GM18861 (cell line): ENCODE measurements around the gene IFNA14.
"Not testable (repeated sequence)": the region's sequence is repeated elsewhere in the genome, so short reads cannot be mapped to it uniquely, and the experiment has no call there.

Experiments used
- ATAC-seq: cut with Tn5 transposase; IDR thresholded peaks from one replicate; pipeline ENCODE4 v1.9.1; 2021; ENCODE audit not compliant: unreplicated experiment

IFNA14 gene

DNA sequence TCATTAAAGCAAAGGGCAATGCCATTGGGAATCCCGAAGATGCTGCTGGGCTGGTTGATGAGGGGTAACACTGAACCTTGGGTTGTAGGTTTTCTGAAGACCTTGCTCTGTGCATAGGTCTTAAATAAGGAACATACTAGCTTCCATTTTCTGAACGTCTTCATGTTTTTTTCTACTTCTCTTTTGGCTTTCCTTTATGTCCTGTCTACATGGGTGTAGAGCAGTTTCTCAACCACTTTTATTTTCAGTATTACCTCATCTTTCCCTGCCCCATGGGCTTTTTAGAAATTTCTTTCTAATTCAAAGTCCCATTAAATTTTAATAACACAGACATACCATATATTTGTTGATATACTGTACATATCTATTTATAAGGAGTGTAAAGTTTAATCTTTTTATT lies at the start of gene IFNA14:
TSS of gene IFNA14 (minus strand) at position 95 of the 400 bp plus-strand sequence. CDS start at position 25, 70 bp downstream.
- ATAC-seq = no peak

DNA sequence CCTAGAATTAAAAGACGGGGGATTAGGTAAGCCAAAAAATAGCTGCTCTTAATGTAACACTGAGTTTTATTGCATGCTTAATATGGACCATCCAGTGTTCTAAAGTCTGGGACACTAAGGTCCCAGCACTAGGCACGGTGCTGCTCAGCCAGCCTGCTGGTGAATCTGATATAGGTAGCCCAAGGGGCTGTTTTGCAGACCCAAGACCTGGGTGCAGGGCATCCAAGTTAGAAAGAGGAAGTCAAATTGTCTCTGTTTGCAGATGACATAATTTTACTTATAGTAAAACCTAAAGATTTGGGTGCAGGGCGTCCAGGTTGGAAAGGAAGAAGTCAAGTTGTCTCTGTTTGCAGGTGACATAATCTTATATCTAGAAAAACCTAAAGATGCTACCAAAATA lies 47.5 kb upstream of the IFNA14 start:
- ATAC-seq = no peak

DNA sequence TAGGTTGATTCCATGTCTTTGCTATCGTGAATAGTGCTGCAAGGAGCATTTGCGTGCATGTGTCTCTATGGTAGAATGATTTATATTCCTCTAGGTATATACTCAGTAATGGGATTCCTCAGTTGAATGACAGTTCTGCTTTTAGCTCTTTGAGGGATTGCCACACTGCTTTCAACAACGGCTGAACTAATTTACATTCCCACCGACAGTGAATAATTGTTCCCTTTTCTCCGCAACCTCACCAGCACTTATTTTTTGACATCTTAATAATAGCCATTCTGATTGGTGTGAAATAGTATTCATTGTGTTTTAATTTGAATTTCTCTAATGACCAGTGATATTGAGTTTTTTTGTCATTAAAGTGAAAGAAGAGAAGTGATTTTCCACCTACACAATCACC lies 46.9 kb upstream of the IFNA14 start:
- ATAC-seq = no peak

DNA sequence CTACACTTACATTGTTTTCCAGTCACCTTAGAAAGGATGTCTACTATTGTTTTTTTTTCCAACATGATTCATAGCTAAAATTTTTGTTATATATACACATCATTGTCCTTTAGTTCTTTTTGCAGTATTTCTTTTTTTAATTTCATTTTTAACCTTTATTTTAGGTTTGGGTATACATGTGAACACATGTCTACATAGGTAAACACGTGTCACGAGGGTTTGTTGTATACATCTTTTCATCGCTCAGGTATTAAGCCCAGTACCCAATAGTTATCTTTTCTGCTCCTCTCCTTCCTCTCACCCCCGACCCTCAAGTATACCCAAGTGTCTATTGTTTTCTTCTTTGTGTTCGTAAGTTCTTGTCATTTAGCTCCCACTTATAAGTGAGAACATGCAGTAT lies 46.3 kb upstream of the IFNA14 start:
- ATAC-seq = no peak

DNA sequence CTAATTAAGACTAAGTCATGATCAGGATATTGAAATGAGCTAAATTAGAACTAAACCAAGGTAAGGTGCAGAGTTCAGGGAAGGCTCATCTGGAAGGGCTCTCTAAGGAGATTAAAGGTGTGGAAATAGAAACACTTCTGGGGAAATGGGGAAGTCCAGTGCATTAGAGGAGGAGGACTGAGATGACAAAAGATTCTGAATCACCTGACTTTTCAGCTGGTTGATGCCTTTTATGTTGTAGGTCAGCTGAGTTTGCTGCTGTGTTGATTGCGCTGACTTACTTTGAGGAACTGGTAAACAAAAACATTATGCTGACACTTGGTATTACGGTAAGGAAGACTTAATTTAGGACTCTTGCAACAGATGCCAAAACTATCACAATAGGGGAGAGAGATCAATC lies 41.5 kb upstream of the IFNA14 start:
- ATAC-seq = no peak

DNA sequence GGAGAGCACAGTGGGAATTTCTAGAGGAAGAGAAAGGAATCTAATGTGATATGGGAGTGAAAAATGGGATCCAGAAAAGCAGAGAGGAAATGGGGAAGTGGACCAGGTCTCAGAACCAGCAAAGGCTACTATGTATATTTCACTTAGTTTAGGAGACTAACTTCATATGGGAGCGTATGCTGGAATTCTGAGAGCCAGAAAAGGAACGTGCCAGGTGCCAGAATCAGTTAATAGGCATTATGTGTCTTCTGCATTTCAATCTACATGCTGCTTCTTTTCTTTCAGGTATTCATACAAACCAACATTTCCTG lies 28.5 kb upstream of the IFNA14 start:
- no peak for ATAC-seq

DNA sequence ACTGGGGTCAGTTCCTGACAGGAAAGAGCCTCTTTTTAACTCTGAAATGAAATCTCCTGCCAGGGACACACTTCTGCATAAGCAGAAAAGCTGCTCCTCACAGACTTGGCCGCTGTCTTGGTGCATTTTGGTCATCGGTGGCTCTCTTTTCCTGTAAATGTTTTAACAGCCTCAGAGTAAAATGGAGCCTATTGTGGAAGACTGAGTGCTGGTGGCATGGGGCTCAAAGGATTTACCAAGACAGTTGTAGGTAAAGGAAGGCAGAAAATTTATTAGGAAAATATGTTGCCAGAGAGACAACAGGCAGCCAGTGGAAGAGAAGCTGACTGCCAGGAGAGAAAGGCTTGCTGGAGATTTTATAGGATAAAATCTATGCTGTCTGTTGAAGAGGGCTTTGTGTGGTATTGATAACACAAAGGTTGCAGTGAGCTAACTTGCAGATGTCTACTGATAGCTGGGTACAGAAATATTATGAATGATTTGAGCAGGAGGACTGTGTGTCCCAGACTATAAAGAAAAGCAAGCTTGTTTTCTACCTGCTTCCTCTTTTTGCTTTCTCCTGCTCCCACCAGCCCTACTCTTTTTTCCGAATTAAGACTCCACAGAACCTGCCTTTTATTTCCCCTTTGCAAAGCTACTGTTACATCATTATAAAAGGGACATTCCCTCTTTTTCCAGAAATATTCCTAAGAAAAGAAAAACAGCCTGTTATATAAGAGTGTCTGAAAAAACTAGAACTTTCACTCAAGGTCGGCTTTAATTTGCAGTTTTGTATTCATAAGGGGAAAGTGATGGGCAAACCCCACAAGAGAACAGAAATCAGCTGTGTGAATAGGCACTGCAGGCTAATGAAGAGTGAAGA lies 27.9 kb upstream of the IFNA14 start:
- peak; percentile 48 for ATAC-seq

DNA sequence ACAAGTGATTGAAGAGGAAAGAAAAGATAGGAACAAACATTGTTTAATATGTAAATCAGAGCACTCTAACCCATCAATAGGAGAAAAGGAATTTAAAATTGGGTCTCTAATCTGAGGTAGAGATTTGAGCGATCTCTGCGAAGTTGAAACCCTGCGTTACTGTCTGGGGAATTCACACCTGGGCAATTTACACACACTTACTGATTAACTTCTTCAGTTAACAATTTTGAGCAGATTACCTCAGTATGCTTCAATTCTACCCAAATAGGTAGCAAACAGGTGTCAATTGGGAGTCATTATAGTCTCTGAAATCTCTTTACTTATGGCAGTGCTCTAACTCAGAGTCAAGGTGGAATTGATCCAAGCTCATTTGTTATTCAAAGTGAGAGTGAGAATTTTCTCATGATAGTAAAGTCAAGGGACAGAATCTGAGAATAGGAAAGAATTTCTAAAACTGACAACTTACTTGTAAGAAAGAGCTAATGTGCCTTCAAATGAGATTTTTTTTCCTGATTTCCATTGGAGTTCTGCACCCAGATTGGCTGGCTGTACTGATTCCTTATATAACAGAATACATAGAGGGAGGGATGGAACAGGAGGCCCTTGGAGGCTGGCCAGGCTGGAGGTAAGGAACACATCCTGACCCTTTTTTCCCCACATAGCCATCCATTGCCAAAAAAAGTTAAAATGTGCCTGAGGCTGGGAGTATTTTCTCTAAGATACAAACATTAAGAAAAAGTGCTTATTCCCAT lies 27.1 kb upstream of the IFNA14 start:
- peak; percentile 45 for ATAC-seq

DNA sequence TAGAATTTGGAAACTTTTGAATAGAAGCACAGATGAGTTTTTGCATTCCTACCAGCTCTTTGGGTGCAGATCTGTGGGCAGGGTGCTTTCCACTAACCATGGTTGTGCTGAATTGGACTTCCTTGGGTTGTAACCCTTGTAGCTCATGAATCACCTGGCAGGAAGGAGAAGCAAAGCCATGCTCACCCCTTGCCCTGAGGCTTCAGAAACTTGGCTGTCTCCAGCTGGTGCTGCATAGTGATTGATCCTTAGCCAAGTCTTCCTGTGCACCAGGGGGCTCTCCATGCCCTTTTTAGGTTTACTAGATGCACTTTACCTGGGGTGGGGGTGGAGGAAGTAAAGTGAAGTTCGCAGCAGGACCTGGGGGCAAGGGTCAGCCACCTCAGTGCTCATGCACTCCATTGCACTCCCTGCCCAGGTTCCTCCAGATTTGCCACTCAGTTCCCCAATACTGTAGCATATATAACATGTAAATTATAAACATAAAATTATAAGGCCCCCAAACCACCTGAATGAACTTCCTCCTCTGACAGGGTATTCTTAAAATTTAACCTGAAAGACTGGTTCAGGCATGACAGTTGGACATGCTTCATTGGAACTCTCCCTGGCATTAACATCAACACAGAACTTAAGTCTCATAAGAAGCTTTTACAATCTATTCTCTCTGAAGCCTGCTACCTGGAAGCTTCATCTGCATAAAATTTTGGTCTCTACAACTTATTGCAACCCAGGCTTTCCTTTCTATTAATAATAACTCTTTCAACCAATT lies 25.8 kb upstream of the IFNA14 start:
- ATAC-seq = peak; percentile 44

DNA sequence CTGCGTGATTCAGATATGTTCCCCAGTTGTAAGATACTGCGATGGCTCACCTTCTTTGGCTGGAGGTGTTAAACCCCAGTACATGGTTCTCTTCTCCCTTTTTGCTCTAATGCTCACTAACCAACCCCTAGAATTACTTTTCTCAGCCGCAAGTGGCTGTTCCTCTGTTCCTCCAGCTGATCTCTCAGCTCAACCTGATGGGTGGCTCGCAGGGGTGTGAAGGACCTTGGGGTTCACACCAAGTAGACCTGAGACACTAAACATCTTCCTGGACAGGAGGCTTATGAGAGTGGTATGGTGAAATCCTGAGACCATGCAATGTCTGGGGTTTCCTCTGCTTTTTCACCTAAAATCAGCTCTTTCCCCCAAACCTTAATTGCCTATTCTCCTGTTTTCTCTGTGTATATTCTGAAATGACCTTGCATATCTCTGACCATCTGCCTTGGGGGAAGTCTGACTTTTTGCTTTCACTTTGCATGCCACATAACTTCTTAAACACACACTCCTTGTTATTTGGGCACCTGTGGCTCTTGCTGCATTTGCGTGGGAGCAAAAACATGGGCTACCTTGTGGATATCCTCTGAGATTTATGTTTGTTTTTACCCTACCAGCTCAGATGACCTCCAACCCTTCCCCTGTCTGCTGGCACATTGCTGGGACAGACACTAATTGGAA lies 15.9 kb upstream of the IFNA14 start:
- ATAC-seq = peak; percentile 45

DNA sequence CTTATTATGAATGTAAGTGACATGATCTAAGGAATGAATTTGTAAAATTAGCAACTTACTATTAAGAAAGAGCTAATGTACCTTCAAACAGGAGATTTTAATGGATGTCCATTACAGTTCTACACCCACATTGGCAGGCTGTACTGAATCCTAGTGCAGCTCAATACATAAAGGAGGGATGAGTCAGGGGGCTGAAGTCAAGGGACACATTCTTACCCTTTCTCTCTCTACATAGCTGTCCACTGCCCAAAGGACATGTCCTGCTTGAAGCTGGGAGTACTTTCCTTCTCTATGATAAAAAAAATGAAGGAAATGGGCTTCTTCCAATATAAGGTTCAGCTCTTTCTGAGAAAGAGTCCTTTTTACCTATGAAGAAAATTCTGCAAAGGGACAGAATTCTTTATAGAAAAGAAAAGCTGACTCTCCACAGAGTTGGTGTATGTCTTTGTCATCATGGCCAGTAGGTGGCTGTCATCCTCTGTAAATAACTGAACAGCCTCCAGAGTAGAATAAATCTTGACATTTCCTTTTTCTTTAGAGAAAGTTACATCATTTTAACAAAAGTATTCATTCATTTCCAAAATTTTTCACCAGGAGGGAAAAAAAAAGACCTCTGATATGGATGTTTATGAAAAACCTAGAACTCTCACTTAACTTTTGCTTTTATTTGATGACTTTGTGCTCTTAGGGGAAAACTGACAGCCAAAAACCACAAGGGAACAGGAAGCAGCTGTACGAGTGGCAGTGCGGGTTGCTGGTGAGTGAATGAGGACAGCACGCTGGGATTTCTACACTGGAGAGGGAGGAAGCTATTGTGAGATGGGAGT lies 13.1 kb upstream of the IFNA14 start:
- peak; percentile 56 for ATAC-seq

DNA sequence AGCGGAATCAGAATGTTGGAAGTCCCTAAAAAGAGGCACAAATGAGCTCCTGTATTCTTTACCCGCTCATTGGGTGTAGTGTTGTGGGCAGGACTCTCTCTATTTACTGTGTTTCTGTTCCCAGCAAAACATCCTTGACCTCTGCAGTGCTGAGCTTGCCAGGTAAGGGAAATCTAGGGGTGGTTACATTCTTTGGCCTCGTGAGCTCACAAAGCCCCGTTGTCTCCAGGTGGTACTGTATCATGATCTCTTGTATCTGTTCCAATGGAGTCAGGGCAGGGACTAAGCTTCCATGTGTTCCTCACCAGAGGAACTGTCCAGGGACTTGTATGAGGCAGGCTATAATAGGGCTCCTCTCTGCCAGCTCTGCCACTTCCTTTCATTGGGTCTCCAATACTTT lies 11.8 kb upstream of the IFNA14 start:
- no peak for ATAC-seq

DNA sequence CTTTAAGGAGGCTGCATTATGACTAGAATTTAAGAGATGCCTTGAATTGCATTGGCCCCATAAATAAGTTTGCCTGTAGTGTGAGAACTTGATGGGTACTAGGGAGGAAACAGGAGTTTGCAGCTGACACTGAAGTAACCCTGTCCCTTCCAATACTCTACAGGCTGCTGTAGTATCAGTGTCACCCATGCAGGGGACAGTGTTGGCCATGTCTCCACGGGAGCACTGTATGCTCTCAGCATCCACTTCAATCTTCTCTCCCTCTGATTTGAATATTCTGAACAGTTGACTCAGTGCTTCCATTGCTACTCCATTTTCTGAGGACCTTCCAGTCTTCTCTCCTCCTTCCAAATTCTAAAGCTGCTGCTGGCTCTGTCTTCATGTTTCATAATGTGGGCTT lies 11.4 kb upstream of the IFNA14 start:
- ATAC-seq = no peak

DNA sequence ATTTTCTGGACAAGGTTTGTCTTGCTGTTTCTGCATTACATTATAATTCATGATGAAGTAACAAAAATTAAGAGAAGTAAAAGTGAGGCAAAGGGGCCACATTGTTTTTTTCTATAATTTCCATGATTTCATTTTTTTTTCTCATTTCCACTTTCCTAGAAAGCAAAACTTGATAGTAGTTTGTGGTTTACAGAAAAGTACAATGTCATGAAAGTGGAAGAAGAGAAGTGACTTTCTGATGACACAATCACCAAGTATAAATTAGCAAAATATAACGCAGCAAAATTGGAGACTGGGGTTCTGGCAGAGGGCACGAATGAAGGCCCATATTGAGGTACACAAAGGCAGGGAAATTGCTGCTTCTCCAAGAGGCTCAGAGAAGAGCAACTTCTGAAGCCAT lies 5.0 kb upstream of the IFNA14 start:
- peak; percentile 50 for ATAC-seq

DNA sequence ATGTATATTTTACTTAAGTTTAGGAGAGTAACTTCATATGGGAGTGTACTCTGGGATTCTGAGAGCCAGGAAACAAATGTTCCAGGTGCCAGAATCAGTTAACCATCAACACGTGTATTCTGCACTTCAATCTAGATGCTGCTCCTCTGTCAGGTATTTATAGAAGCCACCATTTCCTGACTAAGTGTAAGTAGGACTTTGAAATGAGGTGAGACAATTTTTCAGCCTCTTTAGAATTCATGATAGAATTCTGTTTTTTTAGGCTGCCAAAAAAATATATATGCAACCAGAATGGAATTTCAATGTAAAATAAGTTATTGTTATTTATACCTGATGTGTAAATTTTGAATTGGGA lies 3.5 kb downstream of the IFNA14 start:
- ATAC-seq = not testable (repeated sequence)

DNA sequence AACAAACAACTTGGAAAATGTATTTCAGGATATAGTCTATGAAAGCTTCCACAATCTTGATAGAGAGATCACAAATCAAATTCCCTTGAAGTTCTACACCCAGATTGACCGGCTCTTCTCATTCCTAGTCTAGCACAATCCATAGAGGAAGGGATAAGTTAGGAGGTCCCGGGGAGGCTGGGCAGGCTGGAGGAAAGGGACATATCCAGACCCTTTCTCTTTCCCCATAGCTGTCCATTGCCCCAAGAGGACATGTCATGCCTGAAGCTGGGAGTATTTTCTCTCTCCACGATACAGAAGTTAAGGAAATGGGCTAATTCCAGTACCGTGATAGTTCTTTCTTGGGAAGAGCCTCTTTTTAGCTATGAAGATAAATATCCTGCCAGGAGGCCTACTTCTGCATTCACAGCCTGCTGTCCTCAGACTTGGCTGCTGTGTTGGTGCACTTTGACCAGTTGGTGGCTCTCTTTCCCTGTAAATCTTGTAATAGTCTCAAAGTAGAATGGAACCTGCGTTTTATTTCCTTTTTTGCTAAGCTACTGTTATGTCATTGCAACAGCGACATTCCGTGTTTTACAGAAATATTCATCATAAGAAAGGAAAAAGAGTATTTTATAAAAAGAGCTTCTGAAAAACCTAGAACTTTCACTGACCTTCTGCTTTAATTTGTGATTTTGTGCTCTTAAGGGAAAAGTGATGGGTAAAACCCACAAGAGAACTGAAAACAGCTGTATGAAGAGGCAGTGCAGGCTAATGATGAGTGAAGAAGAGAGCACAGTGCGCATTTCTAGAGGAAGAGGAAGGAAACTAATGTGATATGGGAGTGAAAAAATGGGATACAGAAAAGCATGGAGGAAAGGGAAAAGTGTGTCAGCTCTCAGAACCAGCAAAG lies 4.1 kb downstream of the IFNA14 start:
- ATAC-seq = peak; percentile 88

DNA sequence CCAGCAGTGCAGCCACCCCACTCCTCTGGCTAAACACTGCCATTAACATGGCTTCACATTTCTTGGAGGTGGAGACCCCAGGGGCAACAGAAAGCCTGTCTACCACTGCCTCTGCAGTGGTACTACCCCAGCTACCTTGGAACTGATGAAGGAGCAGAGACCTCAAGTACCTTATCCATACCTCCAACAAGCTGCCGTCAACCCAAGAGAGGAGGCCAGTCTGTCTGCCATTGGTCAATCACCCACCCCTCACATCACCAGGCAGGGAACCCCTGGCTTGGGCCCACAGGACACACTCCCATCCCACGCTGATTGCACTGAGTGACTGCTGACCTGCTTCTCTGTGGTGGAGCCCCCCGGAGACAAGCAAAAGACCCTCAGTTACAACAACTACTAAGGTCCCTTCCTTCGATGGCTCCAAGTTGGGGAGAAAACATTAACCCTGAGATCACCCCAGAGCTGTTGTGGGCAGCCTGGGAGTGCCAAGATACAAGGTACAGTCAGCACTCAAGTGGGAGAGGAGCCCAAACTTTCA lies 5.6 kb downstream of the IFNA14 start:
- no peak for ATAC-seq

DNA sequence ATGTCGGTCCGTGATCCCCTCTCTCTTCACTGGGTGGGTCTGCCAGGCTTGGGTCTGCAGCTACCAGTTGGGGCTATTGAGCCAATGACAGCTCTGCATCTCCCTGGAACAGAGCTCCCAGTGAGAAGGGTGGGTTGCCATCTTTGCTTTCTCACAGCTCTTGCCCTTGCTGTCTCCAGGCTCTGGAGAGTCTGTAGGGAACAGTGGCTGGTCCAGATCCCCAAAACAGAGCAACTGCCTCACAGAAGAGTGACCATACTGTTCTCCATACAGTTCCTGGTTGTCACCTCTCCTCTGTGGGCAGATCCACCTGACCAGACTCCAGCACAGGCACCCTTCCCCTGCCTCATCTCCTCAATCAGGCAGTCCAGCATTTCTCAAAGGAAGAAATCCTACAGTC lies 6.5 kb downstream of the IFNA14 start:
- ATAC-seq = no peak

DNA sequence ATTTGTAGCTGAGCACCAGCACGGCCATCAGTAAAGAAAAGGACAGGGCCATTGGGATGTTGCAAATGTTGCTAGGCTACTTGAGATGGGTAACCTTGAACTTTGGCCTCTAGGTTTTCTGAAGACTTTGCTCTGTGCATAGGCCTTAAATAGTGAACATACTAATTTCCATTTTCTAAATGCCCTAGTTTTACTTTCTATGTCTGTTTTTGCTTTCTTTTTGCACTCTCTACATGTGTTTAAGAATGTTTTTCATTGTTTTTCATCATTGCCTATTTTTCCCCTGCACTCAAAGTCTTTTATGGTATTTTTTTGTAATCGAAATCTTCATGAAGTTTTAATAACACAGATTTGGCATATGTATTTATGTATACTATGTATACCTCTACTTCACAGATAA lies 11.7 kb downstream of the IFNA14 start, which contains the start of gene IFNA17:
TSS of gene IFNA17 (minus strand) at position 101 of the 400 bp plus-strand sequence. CDS start at position 52, 49 bp downstream.
- ATAC-seq = no peak
